ENCODE measurements around the gene RAC2.

RAC2 gene

GRCh38 chr22:37244922-37245722 is 1.1 kb upstream of the RAC2 start:
- TF ChIP-seq CTCF (IDR thresholded peaks at IDR 0.05; ENCODE audit: extremely low read depth, missing control alignments): no peak
- DNase-seq (ENCODE audit: low spot score): peak; percentile 47

GRCh38 chr22:37243402-37244113 is 511 bp downstream of the RAC2 start:
- DNase-seq (ENCODE audit: low spot score): no peak
- no peak for TF ChIP-seq CTCF (IDR thresholded peaks at IDR 0.05; ENCODE audit: extremely low read depth, missing control alignments)

DNA sequence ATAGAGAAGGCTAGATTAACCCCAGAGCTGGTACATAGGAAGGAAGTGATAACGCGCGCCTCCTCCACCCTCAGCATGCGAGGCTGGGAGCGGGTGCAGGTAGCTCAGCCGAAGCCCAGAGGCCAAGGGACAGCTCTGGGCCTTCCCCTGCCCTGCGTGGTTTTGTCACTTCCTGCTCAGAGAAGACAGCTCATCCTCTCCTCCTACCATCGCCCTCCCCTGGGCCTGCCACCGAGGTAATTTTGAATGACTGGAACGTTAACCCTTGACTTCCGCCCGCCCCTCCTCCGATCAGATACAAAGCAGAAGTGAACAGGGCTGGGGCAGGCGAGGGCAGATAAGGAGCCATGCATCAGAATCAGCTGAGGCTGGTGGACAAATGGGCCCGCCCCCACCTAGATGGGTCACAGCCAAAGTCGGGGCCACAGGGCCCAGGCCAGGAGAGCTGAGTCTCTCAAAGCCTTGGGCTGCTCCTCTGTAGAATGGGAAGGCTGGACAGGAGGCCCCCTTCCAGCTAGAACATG is 1.6 kb downstream of the RAC2 start:
- peak; percentile 86 for DNase-seq (ENCODE audit: low spot score)
- no peak for TF ChIP-seq CTCF (IDR thresholded peaks at IDR 0.05; ENCODE audit: extremely low read depth, missing control alignments)

DNA sequence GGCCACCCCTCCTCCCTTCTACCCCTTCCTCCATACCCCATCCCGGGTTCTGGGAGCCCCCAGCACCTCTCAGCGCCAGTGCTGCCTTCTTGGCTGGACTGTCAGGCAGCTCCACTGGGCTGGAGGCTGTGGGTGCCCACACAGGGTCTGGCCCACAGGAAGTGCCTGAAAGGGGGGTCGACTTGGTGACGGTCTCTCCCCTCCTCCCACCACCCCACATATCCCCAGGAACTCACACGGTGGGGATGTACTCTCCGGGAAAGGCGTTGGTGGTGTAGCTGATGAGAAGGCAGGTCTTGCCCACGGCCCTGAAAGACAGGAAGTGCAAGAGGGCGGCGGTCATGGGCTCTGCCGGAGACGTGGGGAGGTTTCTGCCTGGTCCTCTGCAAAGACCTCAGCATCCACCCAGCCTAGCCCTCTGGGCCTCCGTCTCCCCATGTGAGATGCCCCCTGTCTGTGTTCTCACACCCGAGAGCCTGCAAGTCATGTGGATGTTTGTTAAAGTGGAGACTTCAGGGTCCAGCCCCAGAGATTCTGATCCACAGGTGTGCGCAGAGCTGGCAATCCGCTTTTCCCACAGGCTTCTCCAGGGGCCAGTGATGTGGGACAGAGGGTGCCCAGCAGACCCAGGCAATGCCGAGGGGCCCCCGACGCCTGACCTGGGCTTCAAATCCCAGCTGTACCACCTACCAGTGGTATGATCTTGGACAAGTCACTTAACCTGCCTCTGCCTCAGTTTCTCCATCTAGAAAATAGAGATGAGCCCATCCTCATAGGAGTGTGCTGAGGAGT is 2.5 kb downstream of the RAC2 start:
- DNase-seq (ENCODE audit: low spot score): no peak
- TF ChIP-seq CTCF (IDR thresholded peaks at IDR 0.05; ENCODE audit: extremely low read depth, missing control alignments): no peak

GRCh38 chr22:37240941-37241320 is 3.1 kb downstream of the RAC2 start:
- DNase-seq (ENCODE audit: low spot score): no peak
- TF ChIP-seq CTCF (IDR thresholded peaks at IDR 0.05; ENCODE audit: extremely low read depth, missing control alignments): no peak

- no peak for TF ChIP-seq CTCF (IDR thresholded peaks at IDR 0.05; ENCODE audit: extremely low read depth, missing control alignments)
- no peak for DNase-seq (ENCODE audit: low spot score)
Measured at GRCh38 chr22:37240240-37240940, 3.7 kb downstream of the RAC2 start.

Measured in GM20000 (cell line).